ENCODE measurements around the gene TRIM10. TPM values are rescaled to one million over a fixed set of nuclear protein-coding genes. Genes with fewer than 3 reads are reported as not detected.
"Not testable (repeated sequence)": the region's sequence is repeated elsewhere in the genome, so short reads cannot be mapped to it uniquely, and the experiment has no call there.

The TRIM10 gene
- polyA plus RNA-seq, 1 donor: 0.27 TPM

DNA sequence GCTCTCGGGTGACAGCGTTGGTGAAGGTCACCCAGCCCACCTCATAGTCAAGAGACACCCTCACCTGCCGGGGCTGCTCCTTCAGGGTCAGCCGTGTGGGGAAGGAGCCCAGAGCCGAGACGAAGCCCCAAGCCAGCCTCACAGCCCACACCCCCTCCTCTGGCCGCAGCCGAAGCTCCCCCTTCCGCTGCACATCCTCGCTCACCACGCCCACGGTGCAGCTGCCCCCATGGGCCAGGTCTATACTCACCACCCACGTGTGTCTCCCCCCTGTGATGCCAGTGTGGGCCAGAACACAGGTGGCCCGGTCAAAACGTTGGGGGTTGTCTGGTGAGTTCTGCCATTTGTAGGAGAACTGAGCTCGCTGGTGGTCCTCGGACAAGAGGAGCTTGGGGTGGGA, 7.0 kb downstream of the TRIM10 start:
- DNase-seq: no peak

DNA sequence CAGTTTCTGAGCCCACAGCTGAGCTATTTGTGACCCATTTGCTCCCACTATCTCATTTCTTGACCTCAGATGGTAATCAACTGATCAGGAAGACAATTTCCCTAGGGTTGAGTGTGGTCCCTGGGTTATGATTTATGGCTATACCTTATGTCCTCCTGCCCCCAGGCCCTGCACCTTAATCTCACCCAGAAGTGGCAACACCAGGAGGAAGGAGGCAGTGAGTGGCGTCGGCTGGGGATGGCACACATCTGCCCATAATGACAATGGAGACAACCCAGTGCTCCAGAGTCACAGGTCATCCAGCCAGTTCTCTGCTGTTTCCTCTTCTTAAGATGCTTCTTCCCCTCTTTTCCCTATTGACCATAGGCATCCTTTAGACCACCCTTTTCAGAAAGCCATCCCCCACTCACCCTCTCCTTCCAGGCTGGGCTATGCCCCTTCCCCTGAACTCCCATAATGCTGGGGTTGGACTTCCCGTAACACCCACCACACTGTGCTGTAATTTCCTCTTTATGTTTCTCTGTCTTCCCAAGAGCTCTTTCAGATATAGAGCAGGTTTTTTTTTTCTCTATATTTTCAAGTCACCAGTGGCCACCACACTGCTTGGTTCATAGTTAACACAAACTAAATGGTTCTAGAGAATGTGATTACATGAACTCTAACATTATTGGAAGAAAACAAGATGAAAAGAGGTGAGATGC, 8.0 kb downstream of the TRIM10 start:
- no peak for DNase-seq

DNA sequence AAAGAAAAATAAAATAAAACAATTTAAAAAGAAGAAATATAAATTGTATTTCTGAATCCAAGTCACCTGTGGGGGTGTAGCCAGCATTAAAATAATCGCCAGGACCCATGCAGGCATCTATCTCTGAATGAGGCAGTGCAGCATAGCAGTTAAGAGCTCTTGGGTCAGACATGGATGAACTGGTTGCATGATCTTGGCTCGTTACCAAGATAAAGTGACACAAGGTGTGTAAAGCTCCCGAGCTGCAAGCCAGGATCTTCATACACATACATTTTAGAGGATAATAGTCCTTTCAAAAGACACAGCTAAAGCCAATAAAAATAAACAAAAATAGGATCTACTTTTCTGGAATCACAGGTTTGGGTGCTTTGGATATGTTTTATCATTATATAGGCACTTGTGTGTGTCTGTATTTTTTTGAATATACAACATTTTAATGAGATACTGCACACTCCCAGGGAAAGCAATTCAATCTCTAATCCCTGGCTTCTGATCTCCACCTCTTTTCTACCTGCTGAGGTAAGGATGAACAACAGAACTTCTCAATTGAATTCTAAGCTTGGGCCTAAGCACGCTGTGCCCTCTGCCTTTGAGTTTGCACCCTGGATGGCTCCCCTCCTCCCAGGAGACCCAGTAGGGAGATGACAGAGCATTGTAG, 8.9 kb downstream of the TRIM10 start:
- DNase-seq: no peak

DNA sequence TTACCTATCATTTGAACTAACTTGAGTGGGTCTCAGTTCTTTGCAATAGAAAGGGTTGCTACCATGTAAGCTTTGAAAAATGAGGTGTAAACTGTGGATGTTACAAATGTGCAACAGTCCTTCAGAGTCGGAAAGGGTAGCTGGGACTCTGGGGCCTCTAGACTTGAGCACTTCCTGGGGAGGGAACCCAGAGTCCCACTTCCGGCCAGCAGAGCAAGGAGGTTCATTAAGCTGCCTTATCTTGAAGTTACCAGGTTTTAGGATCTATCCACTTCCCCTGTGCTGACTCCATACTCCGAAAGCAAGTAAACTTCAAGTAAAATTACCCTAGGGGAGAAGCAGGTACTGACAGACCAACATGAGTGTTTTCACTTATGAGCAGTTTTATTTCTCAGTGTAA, 9.4 kb downstream of the TRIM10 start:
- no peak for DNase-seq

DNA sequence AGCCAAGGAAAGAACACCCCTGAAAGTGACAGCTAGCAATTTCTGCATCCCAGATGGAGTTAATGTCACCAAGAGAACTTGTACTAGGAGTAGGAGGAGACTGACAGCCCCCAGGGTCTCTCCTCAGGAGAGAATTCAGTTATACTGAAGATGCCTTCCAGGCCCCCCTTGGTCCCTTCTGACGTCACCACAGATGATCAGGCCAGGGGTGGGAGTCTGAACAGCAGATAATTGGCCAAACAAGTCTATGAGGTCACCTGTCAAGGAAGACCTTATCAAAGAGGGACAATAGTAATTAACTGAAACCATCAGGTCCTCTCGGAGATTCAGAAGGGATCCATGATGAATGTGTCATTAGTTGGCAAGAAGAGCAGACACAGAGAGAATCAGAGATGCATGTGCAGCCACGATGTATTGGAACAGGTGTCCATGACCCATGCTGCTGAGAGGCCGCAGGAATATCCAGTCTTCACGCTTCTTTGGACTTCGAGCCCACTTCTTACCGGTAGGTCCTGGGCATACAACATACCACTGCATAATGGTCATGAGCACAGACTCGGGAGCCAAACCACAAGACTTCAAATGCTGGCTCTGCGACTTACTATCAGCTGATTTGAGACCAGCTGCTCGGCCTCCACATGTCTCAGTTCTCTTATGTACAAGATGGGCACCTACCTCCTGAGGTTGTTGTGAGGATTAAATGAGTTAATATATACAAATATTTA, 10.2 kb downstream of the TRIM10 start:
- no peak for DNase-seq

DNA sequence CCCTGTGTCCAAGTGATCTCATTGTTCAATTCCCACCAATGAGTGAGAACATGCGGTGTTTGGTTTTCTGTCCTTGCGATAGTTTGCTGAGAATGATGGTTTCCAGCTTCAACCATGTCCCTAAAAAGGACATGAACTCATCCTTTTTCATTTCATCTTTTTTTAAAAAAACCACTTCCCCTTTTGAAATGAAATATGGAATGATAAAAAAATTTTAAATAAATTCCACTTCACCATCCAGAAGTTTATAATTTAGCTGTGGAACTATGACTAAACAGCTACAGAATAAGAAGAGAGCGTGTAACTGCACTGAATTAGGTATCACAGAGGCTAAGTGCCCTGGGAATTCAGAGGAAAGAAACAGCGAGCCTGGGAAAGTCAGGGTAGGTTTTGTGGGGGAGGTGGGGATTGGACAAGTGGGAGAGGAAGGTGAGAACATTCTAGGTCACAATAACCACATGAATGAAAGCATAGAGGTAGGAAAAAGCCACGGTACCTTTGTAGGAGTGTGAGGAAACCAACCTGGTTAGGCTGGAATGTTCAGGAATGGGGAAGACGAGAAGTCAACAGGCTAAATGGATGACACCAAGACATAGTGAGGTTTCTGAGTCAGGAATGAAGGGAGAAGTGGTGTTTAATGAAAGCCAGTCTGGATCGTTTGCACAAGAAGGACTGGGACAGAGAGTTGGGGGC, 11.0 kb downstream of the TRIM10 start:
- no peak for DNase-seq

DNA sequence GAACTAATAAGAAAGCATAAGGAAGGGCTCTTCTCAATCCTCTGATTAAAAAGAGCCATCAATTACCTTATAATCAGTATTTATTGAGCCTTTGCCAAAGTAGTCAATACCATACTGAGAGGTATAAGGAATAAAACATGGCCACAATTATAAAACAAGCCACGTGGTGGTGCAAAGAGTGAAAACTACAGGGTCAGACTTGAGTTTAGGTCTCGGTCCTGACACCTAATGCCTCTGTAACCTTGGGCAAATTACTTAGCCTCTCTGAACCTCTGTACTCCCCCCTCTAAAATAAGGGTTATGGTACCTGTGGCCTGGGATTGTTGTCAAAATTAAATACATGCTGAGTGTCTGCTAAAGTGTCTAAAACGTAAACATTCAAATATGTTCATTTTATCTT, 11.8 kb downstream of the TRIM10 start:
- no peak for DNase-seq

DNA sequence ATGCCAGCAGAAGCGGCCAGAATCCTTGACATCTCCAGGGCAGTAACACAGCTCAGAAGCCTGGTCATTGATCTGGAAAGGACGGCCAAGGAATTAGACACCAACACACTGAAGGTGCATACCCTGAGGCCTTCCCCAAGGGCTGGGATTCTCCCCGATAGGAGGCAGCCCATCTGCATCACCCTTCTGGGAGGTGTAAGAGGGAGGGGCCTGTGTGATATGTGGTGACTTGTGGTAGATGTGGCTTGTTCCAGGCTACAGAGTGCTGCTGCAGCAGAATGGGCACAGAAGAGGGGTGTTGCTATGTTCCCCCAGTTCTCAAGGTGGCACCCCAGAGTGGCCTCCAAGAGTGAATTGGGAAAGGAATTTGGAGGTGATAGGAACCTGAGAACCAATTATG, 13.9 kb downstream of the TRIM10 start:
- no peak for DNase-seq

DNA sequence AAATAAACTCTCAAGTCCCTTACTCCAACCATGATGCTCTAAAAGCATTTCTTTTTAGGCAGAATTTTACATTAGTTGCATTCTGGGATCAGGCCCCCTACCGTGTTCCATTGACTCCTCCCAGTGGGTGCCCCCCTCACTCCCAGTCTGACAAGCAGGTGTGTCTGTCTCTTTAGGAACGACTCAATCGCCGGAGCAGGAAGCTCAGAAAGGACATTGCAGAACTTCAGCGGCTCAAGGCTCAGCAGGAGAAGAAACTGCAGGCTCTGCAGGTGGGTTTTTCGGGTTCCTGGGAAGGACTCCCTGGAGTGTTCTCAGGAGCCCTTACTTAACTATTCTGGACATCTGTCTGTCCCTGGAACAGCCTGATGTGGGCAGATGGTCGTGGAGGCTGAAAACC, 15.2 kb downstream of the TRIM10 start:
- no peak for DNase-seq

DNA sequence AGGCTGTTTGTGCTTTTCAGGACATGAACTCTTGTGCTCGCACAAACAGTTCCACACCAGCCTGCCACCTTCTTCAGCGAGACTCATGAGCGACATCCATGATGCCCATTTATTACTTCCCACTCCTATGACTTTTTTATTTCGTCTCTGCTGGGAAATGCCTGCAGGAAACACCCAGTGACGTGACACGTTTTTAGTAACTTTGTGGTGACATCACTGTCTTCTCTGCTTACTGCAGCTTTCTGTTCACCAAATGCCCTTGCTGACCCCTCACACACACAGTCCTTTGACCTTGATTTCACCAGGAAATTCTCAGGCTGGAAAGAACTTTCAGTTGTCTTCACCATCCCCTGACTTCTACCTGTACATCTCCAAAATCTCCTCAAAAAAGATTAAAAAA, 16.2 kb downstream of the TRIM10 start:
- DNase-seq: no peak

DNA sequence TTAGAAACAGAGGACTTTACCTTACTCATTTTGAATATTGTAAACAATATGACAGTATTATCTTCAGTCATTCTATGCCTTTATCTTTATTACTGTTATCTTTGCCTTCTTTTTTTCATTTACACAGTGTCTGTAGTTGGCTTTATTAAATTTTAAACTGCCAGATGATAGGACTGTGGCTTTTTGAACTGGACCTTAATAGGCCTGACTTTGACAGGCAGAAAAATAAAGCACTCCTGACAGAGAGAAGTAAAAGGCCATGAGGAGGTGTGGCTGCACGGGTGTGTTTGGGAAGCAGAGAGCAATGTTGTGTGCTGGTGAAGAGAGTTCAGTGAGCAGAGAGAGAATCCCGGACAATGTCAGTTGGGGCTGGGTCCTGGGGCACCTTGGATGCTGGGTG, 17.2 kb downstream of the TRIM10 start:
- no peak for DNase-seq

DNA sequence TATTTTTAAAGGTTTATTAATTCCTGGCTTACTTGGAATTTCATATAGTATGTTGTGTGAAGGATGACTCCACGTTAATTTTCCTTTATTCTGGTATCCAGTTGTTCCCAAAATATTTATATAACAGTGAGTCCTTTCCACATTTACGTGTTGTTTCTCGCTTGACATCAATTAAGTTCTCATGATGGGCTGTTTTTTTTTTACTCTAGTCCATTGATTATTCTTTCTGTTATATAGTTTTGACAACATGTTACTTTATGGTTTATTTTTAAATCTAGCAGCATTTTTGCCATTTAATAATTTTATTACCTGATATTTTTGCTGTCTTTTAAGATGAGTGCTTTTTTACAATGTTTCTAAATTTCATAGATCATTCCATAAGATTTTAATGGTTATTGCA, 18.3 kb downstream of the TRIM10 start:
- no peak for DNase-seq

DNA sequence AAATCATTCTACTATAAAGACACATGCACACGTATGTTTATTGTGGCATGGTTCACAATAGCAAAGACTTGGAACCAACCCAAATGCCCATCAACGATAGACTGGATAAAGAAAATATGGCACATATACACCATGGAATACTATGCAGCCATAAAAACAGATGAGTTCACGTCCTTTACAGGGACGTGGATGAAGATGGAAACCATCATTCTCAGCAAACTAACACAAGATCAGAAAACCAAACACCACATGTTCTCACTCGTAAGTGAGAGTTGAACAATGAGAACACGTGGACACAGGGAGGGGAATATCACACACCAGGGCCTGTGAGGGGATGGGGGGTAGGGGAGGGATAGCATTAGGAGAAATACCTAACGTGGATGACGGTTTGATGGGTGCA, 20.8 kb downstream of the TRIM10 start:
- DNase-seq: not testable (repeated sequence)

DNA sequence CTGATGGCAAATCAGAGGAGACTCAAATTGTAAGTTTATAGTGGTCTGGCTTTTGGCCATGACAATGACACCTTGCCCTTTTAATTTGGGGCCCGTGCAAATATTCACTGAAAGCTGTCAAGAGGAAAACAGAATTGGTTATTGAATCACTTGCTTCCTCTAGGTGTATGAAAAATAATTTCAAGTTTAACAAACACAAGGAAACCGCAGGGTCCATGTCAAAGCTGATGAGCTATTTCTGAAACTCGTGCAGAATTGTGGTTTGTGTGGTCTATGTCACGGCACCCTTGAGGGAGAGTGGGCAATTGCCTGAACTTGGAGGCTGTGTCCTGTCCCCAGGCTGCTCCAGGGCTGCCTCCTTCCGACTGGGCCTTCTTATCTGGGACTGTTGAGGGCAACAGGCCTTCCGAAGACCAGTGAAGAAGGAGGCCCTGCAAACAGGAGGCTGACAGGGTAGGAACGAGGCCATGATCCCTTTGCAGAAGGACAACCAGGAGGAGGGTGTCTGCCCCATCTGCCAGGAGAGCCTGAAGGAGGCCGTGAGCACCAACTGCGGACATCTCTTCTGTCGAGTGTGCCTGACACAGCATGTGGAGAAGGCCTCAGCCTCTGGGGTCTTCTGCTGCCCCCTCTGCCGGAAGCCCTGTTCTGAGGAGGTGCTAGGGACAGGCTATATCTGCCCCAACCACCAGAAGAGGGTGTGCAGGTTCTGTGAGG, 24.3 kb downstream of the TRIM10 start:
- no peak for DNase-seq

DNA sequence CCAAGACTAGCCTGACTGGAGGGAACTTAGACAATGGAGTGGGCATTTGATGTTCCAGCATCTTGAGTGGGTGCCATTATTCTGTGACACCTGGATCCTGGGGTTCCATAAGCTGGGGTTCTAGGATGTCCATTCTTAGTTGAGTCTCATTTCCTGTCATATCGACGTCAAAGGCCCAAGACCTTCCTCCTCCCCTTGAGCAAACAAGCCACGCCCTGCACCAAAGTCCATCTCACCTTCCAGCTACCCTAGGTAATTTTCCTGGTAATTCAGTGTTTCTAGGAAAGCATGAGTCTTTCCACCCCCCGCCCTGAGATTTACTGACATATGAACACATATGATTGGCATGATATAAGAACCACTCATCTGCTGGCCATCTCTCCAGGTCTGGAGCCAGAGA, 25.3 kb downstream of the TRIM10 start, which contains the start of gene TRIM40:
Gene TRIM40 (plus strand): TSS at position 384 of the 400 bp plus-strand sequence. CDS start 897 bp downstream, outside the sequence.
- no peak for DNase-seq

DNA sequence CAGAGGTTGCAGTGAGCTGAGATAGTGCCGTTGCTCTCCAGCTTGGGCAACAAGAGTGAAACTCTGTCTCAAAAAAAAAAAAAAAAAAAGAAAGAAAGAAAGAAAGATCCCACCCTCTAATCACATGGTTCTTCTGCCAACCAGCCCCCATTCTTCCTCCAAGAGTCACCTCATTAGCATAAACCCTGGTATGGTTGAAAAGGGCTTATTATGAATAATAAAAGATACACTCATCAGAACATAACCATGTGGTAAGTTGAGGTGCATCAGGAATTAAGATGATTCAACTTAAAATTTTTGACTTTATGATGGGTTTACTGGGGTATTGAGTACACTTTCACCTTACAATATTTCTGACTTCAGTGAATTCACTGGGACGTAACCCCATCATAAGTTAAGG, 25.9 kb downstream of the TRIM10 start:
- no peak for DNase-seq

DNA sequence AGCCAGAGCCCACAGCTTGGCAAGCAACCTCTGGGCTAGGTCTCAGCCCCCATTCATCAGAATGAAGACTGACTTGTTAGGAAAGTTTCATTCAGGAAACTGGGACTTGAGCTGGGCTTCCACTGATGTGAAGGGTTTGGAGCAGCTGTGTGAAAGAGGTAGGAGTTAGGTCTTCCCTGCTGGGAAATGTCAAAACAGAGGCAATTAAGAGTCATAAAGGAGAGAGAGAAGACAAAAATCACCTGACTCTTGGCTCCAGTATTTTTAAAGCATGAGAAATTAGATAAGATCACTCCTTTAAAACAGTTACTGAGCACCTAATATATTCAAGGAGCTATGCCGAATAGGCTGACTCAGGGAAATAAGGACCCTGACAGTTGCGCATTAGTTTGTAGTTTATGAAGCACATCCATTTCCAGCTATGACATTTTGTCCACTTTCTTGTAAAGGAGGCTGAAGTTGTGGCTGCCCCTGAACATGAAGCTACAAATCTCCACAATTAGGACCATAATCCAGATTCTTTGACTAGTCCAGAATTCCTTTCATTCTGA, 29.0 kb downstream of the TRIM10 start:
- DNase-seq: no peak

DNA sequence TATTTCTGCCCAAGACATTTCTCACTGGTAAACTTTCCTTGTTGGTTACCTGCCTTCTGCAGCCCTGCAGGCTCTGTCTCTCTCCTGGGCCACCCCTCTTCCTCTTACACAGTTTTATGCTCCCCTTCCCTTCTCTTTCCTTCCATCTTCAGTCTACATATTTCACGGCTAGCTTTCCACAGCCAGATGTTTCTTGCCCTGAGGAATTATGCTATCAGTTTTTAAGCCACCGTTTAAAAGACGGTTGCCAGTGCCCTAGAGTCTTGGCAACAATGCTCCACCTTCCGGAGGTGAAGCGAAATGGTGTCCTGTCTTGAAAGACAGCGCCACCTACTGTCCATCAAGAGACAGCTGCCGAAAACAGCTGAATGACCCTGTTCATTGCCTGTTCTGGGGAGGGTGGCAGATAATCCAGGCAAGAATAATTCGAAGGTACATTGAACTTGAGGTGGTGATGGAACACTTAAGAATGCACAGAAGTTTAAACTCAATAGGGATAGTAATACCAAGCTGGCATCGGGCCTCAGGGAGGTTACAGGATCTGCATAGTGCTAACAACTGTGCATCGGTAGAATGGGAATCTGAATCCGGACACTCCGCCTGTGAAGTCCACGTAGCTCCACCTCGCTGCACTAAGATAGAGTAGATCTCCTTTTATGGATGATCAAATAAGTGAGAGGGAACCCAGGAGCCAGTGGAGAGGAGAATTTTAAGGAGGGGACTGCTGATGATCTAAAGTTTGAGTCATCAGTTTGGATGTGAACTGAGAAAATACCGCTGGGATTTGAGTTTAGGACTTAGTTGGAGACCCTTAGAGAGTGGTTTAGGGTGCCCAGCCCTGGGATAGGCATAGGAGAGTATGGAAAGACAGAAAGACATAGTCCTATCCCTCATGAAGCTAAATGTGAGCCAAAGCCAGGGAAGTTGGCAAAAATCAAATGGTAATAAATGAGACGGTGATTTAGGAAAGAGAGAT, 29.8 kb downstream of the TRIM10 start:
- DNase-seq: peak; percentile 80

DNA sequence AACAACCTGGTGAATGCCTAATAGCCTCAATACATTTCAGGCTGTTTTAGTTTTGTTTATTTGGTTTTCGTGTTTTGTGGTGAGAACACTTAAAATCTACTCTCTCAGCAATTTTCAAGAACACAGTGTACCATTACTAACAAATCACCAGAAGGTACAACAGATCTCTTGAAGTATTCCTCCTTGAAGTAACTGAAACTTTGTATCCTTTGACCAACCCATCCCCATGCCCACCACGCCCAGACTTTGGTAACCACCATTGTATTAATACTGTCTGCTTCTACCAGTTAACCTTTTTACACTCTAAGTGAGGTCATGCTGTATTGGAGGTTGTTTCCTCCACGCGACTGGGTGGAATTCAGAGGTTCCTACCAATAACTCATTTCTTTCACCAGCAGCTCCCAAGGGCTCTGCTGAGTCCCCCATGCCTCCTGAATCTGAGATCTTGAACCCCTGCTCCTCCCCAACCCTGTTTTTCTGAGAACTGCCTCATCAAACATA, 30.8 kb downstream of the TRIM10 start:
- DNase-seq: no peak
